Measurements from ENCODE around the gene SLC30A5. TPM values are rescaled to one million over a fixed set of nuclear protein-coding genes. Genes with fewer than 3 reads are reported as not detected.

SLC30A5 gene
- total and polyA plus RNA-seq, 9 of the 15 experiments (the other 6 are each of a cell fraction or from before 2014, with no cell fraction given): 22.9 to 86.8 (median 62.5) TPM

- CTCF ChIA-PET (ENCODE audit: low intra/inter-chr PET ratio): interaction anchor here (0.6 kb wide), 1 partner anchor 8 kb away, joined by 5 read pairs; no protein-coding TSS in a partner anchor
- no TSS peak for BruUV-seq (replicated peaks)
- no peak overlapping the region for H2AFZ ChIP-seq (ENCODE audit: low read depth, low read length)
- H3K9me3 ChIP-seq (replicated peaks; ENCODE audit: control insufficient read depth, insufficient read depth, low read depth, low read length): no peaks in the 10 kb centered on the region
- intact Hi-C loops (cut with micrococcal nuclease) (no loop called here), in situ Hi-C loops (cut with MboI) (no loop called here)
- H3K79me2 ChIP-seq (ENCODE audit: control insufficient read depth, insufficient read depth, low read length): peaks cover 54% of the 10 kb centered on the region
- DNase-seq (ENCODE audit: extremely low read depth in 1 of 4, low spot score in 3 of 4) (no peak), FAIRE-seq (no peak), ATAC-seq (no peak)
- H3K36me3 ChIP-seq (ENCODE audit: control insufficient read depth, insufficient read depth, low read length): peaks cover 78% of the 10 kb centered on the region
- no peaks in the 10 kb centered on the region for H4K20me1 ChIP-seq (replicated peaks; ENCODE audit: control insufficient read depth, insufficient read depth, low read length)
- no peak overlapping the region for H3K9ac ChIP-seq (ENCODE audit: insufficient read depth in 1 of 2, low read depth in 2 of 2, low read length in 2 of 2)
- no peak overlapping the region for H3K4me3 ChIP-seq
- H3K9me1 ChIP-seq (ENCODE audit: control insufficient read depth, insufficient read depth, low read length): no peaks in the 10 kb centered on the region
- no peaks in the 10 kb centered on the region for H3K27me3 ChIP-seq (ENCODE audit: control insufficient read depth in 2 of 2, insufficient read depth in 2 of 2, low read length in 2 of 2)
- no peak overlapping the region for H3K27ac ChIP-seq (ENCODE audit: extremely low read depth, low read depth, low read length)
- no peak overlapping the region for H3K4me2 ChIP-seq (ENCODE audit: insufficient read depth, low read length)
- WGBS (ENCODE audit: insufficient coverage, low coverage, missing lambda C conversion rate): 100% methylated on average over 3 of the region's 3 CpGs
- POLR2A ChIA-PET: no interaction called here
- peaks cover 4 to 8% of the 10 kb centered on the region in 2 experiments; a peak in 4 of 5 replicates for H3K4me1 ChIP-seq (replicated peaks in 1 of 2; ENCODE audit: control insufficient read depth in 2 of 2, insufficient read depth in 2 of 2, low read length in 2 of 2)
- TF ChIP-seq ZSCAN32 (CRISPR knock-in tag; IDR thresholded peaks at IDR 0.05) (no peak), PHB (CRISPR knock-in tag; IDR thresholded peaks at IDR 0.05) (no peak), HES1 (IDR thresholded peaks at IDR 0.05; ENCODE audit: low read depth) (no peak), CEBPB (tag; IDR thresholded peaks at IDR 0.05) (no peak), ZNF77 (CRISPR knock-in tag; IDR thresholded peaks at IDR 0.05) (no peak), MAFG (tag; conservative IDR thresholded peaks at IDR 0.05) (peak; percentile 75), PHF21A (IDR thresholded peaks at IDR 0.05; ENCODE audit: borderline replicate concordance, low read depth) (no peak), NR2C2 (CRISPR knock-in tag; IDR thresholded peaks at IDR 0.05) (no peak), NR2C2 (tag; IDR thresholded peaks at IDR 0.05) (no peak), NONO (IDR thresholded peaks at IDR 0.05; ENCODE audit: low read depth in 2 of 2, low read length in 1 of 2) (no peak), MAFF (IDR thresholded peaks at IDR 0.05; ENCODE audit: low read length) (peak; percentile 71), KDM1A (IDR thresholded peaks at IDR 0.05) (no peak), SMARCC2 (IDR thresholded peaks at IDR 0.05; ENCODE audit: low read depth) (no peak), C11orf30 (IDR thresholded peaks at IDR 0.05; ENCODE audit: low read depth) (peak; percentile 80), ZBTB7A (IDR thresholded peaks at IDR 0.05; ENCODE audit: borderline replicate concordance, control insufficient read depth, low read depth, low read length) (no peak), ZZZ3 (IDR thresholded peaks at IDR 0.05) (no peak), ARID2 (IDR thresholded peaks at IDR 0.05) (no peak), THAP12 (CRISPR knock-in tag; IDR thresholded peaks at IDR 0.05) (no peak), RBFOX2 (IDR thresholded peaks at IDR 0.05; ENCODE audit: low read depth, low read length) (0 out of 2 replicates have a peak, but pooled peaks have one; percentile 23), ZNF280A (IDR thresholded peaks at IDR 0.05; ENCODE audit: low read depth, partially characterized antibody) (no peak), RBM22 (IDR thresholded peaks at IDR 0.05; ENCODE audit: low read depth, low read length, poor library complexity, severe bottlenecking) (no peak), XRCC3 (IDR thresholded peaks at IDR 0.05) (no peak)
Observed at GRCh38 chr5:69170969-69171368, 77.2 kb downstream of the SLC30A5 start.
